ENCODE data around the gene ADARB2.

The ADARB2 gene

GRCh38 chr10:1150638-1150955 is 586.7 kb downstream of the ADARB2 start:
- no peaks in the 10 kb centered on the region for H3K36me3 ChIP-seq (ENCODE audit: low read depth)
- H3K27ac ChIP-seq (ENCODE audit: poor library complexity, severe bottlenecking) = no peak overlapping the region
- ATAC-seq (ENCODE audit: low read depth) (no peak), DNase-seq (ENCODE audit: low spot score) (no peak)
- H3K27me3 ChIP-seq (ENCODE audit: insufficient read depth, poor library complexity, severe bottlenecking) = no peaks in the 10 kb centered on the region
- H3K4me1 ChIP-seq (ENCODE audit: insufficient read depth, poor library complexity, severe bottlenecking) = no peaks in the 10 kb centered on the region
- no peak for TF ChIP-seq CTCF (IDR thresholded peaks at IDR 0.05; ENCODE audit: poor library complexity, severe bottlenecking)
- H3K9me3 ChIP-seq (ENCODE audit: severe bottlenecking) = no peaks in the 10 kb centered on the region
- H3K4me3 ChIP-seq (ENCODE audit: severe bottlenecking) = no peak overlapping the region

GRCh38 chr10:1149793-1150637 is 587.3 kb downstream of the ADARB2 start:
- ATAC-seq (ENCODE audit: low read depth) = no peak
- Histone ChIP-seq H3K4me3 (ENCODE audit: severe bottlenecking) (no peak overlapping the region), H3K27me3 (ENCODE audit: insufficient read depth, poor library complexity, severe bottlenecking) (no peaks in the 10 kb centered on the region), H3K27ac (ENCODE audit: poor library complexity, severe bottlenecking) (no peak overlapping the region), H3K9me3 (ENCODE audit: severe bottlenecking) (no peaks in the 10 kb centered on the region), H3K36me3 (ENCODE audit: low read depth) (no peaks in the 10 kb centered on the region), H3K4me1 (ENCODE audit: insufficient read depth, poor library complexity, severe bottlenecking) (no peaks in the 10 kb centered on the region)
- no peak for TF ChIP-seq CTCF (IDR thresholded peaks at IDR 0.05; ENCODE audit: poor library complexity, severe bottlenecking)
- no peak for DNase-seq (ENCODE audit: low spot score)

GRCh38 chr10:1148855-1149605 is 588.3 kb downstream of the ADARB2 start:
- Histone ChIP-seq H3K36me3 (ENCODE audit: low read depth) (no peaks in the 10 kb centered on the region), H3K27me3 (ENCODE audit: insufficient read depth, poor library complexity, severe bottlenecking) (no peaks in the 10 kb centered on the region), H3K9me3 (ENCODE audit: severe bottlenecking) (no peaks in the 10 kb centered on the region), H3K27ac (ENCODE audit: poor library complexity, severe bottlenecking) (no peak overlapping the region), H3K4me3 (ENCODE audit: severe bottlenecking) (no peak overlapping the region), H3K4me1 (ENCODE audit: insufficient read depth, poor library complexity, severe bottlenecking) (no peaks in the 10 kb centered on the region)
- DNase-seq (ENCODE audit: low spot score) (no peak), ATAC-seq (ENCODE audit: low read depth) (no peak)
- no peak for TF ChIP-seq CTCF (IDR thresholded peaks at IDR 0.05; ENCODE audit: poor library complexity, severe bottlenecking)

- Histone ChIP-seq H3K4me1 (ENCODE audit: insufficient read depth, poor library complexity, severe bottlenecking) (no peaks in the 10 kb centered on the region), H3K27me3 (ENCODE audit: insufficient read depth, poor library complexity, severe bottlenecking) (no peaks in the 10 kb centered on the region), H3K36me3 (ENCODE audit: low read depth) (no peaks in the 10 kb centered on the region), H3K27ac (ENCODE audit: poor library complexity, severe bottlenecking) (no peak overlapping the region), H3K4me3 (ENCODE audit: severe bottlenecking) (no peak overlapping the region), H3K9me3 (ENCODE audit: severe bottlenecking) (no peaks in the 10 kb centered on the region)
- no peak for TF ChIP-seq CTCF (IDR thresholded peaks at IDR 0.05; ENCODE audit: poor library complexity, severe bottlenecking)
- no peak for ATAC-seq (ENCODE audit: low read depth)
- DNase-seq (ENCODE audit: low spot score) = no peak
These were observed 589.5 kb downstream of the ADARB2 start for GRCh38 chr10:1147810-1148209.

GRCh38 chr10:1142596-1142995 is 594.7 kb downstream of the ADARB2 start:
- Histone ChIP-seq H3K4me3 (ENCODE audit: severe bottlenecking) (no peak overlapping the region), H3K36me3 (ENCODE audit: low read depth) (no peaks in the 10 kb centered on the region), H3K9me3 (ENCODE audit: severe bottlenecking) (no peaks in the 10 kb centered on the region), H3K27me3 (ENCODE audit: insufficient read depth, poor library complexity, severe bottlenecking) (no peaks in the 10 kb centered on the region), H3K27ac (ENCODE audit: poor library complexity, severe bottlenecking) (no peak overlapping the region), H3K4me1 (ENCODE audit: insufficient read depth, poor library complexity, severe bottlenecking) (no peaks in the 10 kb centered on the region)
- DNase-seq (ENCODE audit: low spot score) (no peak), ATAC-seq (ENCODE audit: low read depth) (no peak)
- TF ChIP-seq CTCF (IDR thresholded peaks at IDR 0.05; ENCODE audit: poor library complexity, severe bottlenecking) = peak; percentile 23

Data from RWPE2 (cell line).